NT2/D1 (cell line): Measurements from ENCODE around the gene MAD2L2.
A peak's percentile ranks its signal among the peaks of the same experiment; 100 is the strongest.

Experiments used
- DNase-seq: peaks from one replicate; pipeline ENCODE4 v3.0.0-alpha.2; 2011; ENCODE audit warnings: low read depth, low spot score
- H3K27me3 ChIP-seq: 2 replicates; pipeline ENCODE4 v1.6.0; 2011; ENCODE audit warnings: mild to moderate bottlenecking; ENCODE audit not compliant: insufficient read length, insufficient read depth
- H3K36me3 ChIP-seq: 2 replicates; pipeline ENCODE4 v1.6.1; 2011; ENCODE audit warnings: mild to moderate bottlenecking, low read length, mixed read lengths; ENCODE audit not compliant: insufficient read depth, insufficient read length
- H3K4me1 ChIP-seq: 2 replicates; pipeline ENCODE4 v1.5.1; 2011; ENCODE audit not compliant: insufficient read depth, insufficient read length
- H3K4me3 ChIP-seq: 2 replicates; pipeline ENCODE4 v1.5.1; 2011; ENCODE audit warnings: low read depth; ENCODE audit not compliant: insufficient read length
- H3K9ac ChIP-seq: 2 replicates; pipeline ENCODE4 v1.6.0; 2011; ENCODE audit warnings: low read depth; ENCODE audit not compliant: insufficient read length
- H3K9me3 ChIP-seq: 2 replicates; pipeline ENCODE4 v1.5.1; 2011; ENCODE audit warnings: mild to moderate bottlenecking, low read length; ENCODE audit not compliant: insufficient read depth
- SUZ12 ChIP-seq: IDR thresholded peaks from 2 replicates; pipeline ENCODE4 v1.6.1; 2011; ENCODE audit not compliant: insufficient read length, insufficient read depth; ENCODE audit errors: extremely low read depth
- YY1 ChIP-seq: IDR thresholded peaks from 2 replicates; pipeline ENCODE4 v1.6.1; 2011; ENCODE audit not compliant: insufficient read length, insufficient read depth
- ZNF274 ChIP-seq: IDR thresholded peaks from 2 replicates; pipeline ENCODE4 v1.6.1; 2011; ENCODE audit warnings: mild to moderate bottlenecking, low read depth, low read length

Gene MAD2L2

DNA sequence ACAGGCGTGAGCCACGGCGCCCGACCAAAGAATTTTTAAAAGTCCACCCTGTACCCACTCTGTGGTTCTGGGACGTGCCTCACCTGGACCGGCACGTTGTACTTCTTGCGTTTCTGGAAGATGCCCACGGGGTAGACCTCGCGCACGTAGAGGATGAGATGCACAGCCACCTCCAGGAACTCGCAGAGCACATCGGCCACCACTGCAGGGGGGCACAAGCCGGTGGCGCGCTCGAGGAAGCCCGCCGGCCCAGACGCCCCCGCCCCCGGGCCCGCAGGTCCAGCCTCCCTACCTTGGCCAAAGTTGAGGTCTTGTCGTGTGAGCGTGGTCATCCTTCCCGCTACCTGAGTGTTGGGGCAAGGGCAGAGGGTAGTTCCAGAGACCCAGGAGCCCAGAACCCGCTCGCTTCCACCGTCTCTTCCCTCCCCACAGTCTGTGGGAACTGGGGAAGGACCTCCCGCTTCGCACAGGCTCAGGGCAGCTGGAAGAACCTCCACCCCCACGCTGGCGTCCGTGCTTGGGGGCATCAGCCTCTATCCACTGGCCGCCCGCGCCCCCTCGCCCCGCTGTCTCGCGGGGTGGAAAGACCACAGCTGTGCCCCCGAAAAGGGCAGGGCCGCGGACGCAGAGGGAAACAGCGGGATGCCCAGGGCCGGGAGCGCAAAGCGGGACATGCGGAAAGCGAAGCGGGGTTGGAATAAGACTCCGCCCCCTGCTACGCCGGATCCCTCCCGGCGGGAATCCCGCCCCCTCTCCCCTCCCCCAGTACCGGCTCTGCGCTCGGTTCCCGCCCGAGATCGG is 478 bp downstream of the MAD2L2 start:
- H3K9ac ChIP-seq: peak overlapping the region; percentile 98
- peak overlapping the region; percentile 96 for H3K4me3 ChIP-seq
- H3K4me1 ChIP-seq: peaks cover 15% of the 10 kb centered on the region
- DNase-seq: no peak
- no peaks in the 10 kb centered on the region for H3K27me3 ChIP-seq
- H3K9me3 ChIP-seq: no peaks in the 10 kb centered on the region
- no peak for TF ChIP-seq SUZ12
- TF ChIP-seq ZNF274: no peak
- TF ChIP-seq YY1: no peak
- peaks cover 28% of the 10 kb centered on the region for H3K36me3 ChIP-seq

DNA sequence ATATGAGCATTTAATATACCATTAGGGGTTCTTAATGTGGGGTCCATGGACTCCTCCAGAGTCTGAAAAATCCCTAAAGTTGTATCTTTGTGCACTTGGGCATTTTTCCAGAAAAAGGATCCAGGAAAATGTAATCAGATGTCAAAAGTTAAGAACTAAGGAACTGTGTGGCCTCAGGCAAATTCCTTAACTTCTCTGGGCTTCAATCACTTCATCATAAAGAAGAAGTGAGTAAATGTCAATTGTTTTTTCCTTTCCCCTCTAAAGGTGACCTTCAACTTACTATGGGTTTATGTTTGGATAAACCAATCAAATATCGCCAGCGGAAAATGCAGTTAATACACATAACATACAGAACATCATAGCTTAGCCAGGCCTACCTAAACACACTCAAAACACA is 2.5 kb downstream of the MAD2L2 start:
- Histone ChIP-seq H3K4me3 (no peak overlapping the region), H3K4me1 (peaks cover 16% of the 10 kb centered on the region), H3K9ac (no peak overlapping the region), H3K36me3 (peaks cover 44% of the 10 kb centered on the region), H3K27me3 (no peaks in the 10 kb centered on the region), H3K9me3 (no peaks in the 10 kb centered on the region)
- TF ChIP-seq ZNF274 (no peak), YY1 (no peak), SUZ12 (no peak)
- no peak for DNase-seq

- H3K9me3 ChIP-seq: no peaks in the 10 kb centered on the region
- no peak overlapping the region for H3K9ac ChIP-seq
- no peak for TF ChIP-seq YY1
- no peak for TF ChIP-seq ZNF274
- TF ChIP-seq SUZ12: no peak
- H3K4me1 ChIP-seq: peaks cover 10% of the 10 kb centered on the region
- H3K27me3 ChIP-seq: no peaks in the 10 kb centered on the region
- H3K4me3 ChIP-seq: no peak overlapping the region
- no peak for DNase-seq
- H3K36me3 ChIP-seq: peaks cover 60% of the 10 kb centered on the region
Measured at GRCh38 chr1:11676386-11677103, 4.4 kb downstream of the MAD2L2 start.

GRCh38 chr1:11675325-11675724 is 5.6 kb downstream of the MAD2L2 start:
- peaks cover 10% of the 10 kb centered on the region for H3K4me1 ChIP-seq
- no peak overlapping the region for H3K4me3 ChIP-seq
- DNase-seq: no peak
- TF ChIP-seq SUZ12 (no peak), ZNF274 (no peak), YY1 (no peak)
- no peaks in the 10 kb centered on the region for H3K27me3 ChIP-seq
- H3K9me3 ChIP-seq: no peaks in the 10 kb centered on the region
- H3K36me3 ChIP-seq: peaks cover 70% of the 10 kb centered on the region
- H3K9ac ChIP-seq: peak overlapping the region; percentile 10

- TF ChIP-seq SUZ12 (no peak), YY1 (no peak)
- no peaks in the 10 kb centered on the region for H3K9me3 ChIP-seq
- peaks cover 10% of the 10 kb centered on the region for H3K4me1 ChIP-seq
- H3K9ac ChIP-seq: no peak overlapping the region
- H3K27me3 ChIP-seq: no peaks in the 10 kb centered on the region
- H3K36me3 ChIP-seq: peaks cover 69% of the 10 kb centered on the region
- no peak overlapping the region for H3K4me3 ChIP-seq
- DNase-seq: no peak
Measured at GRCh38 chr1:11674488-11674887, 6.5 kb downstream of the MAD2L2 start.

- DNase-seq: no peak
- Histone ChIP-seq H3K4me1 (peaks cover 10% of the 10 kb centered on the region), H3K9ac (peak overlapping the region; percentile 32), H3K27me3 (no peaks in the 10 kb centered on the region), H3K9me3 (no peaks in the 10 kb centered on the region), H3K4me3 (no peak overlapping the region), H3K36me3 (peaks cover 77% of the 10 kb centered on the region)
- TF ChIP-seq YY1 (no peak), SUZ12 (no peak), ZNF274 (no peak)
Measured at GRCh38 chr1:11673089-11673769, 7.7 kb downstream of the MAD2L2 start.
